GM23338 (cell line): ENCODE data around the gene FBXO15. TPM values are rescaled to one million over a fixed set of nuclear protein-coding genes. Genes with fewer than 3 reads are reported as not detected.

Experiments used
- ATAC-seq: fragments of 200-7000 bp; cut with Tn5 transposase; 3 replicates; pipeline ENCODE4 v1.9.1; 2020
- DNase-seq: peaks from one replicate; pipeline ENCODE4 v3.0.0-alpha.2; 2015; ENCODE audit warnings: low spot score
- H2AFZ ChIP-seq: fragments of 200-600 bp; sonication (generic); 2 replicates; pipeline ENCODE4 v1.8.0; 2016; ENCODE audit warnings: antibody characterized with exemption, mild to moderate bottlenecking, moderate library complexity
- H3F3A ChIP-seq: fragments of 200-600 bp; sonication (generic); replicated peaks from 2 replicates; pipeline ENCODE4 v1.8.0; 2017; ENCODE audit warnings: antibody characterized with exemption, mixed run types, low read depth
- H3K27ac ChIP-seq: fragments of 200-600 bp; sonication (generic); 2 replicates; pipeline ENCODE4 v1.6.1; 2016; ENCODE audit warnings: low read depth
- H3K27me3 ChIP-seq: fragments of 200-600 bp; sonication (generic); 2 replicates; pipeline ENCODE4 v1.8.0; 2016; ENCODE audit warnings: mild to moderate bottlenecking, mixed run types, moderate library complexity; ENCODE audit not compliant: insufficient read depth
- H3K36me3 ChIP-seq: fragments of 200-600 bp; sonication (generic); 2 replicates; pipeline ENCODE4 v1.8.0; 2016; ENCODE audit warnings: mild to moderate bottlenecking; ENCODE audit not compliant: insufficient read depth
- H3K4me1 ChIP-seq: fragments of 200-600 bp; sonication (generic); 2 replicates; pipeline ENCODE4 v1.8.0; 2016; ENCODE audit warnings: mild to moderate bottlenecking, moderate library complexity; ENCODE audit not compliant: insufficient read depth
- H3K4me2 ChIP-seq: fragments of 200-600 bp; sonication (generic); 2 replicates; pipeline ENCODE4 v1.7.1; 2017; ENCODE audit warnings: mixed run types
- H3K4me3 ChIP-seq: fragments of 200-600 bp; sonication (generic); 2 replicates; pipeline ENCODE4 v1.6.1; 2016; ENCODE audit warnings: mixed run types
- H3K79me2 ChIP-seq: fragments of 200-600 bp; sonication (generic); replicated peaks from 2 replicates; pipeline ENCODE4 v1.8.0; 2017; ENCODE audit warnings: mild to moderate bottlenecking; ENCODE audit not compliant: insufficient read depth
- H3K9me2 ChIP-seq: fragments of 200-600 bp; sonication (generic); 2 replicates; pipeline ENCODE4 v1.8.0; 2017; ENCODE audit not compliant: insufficient read depth
- H4K20me1 ChIP-seq: fragments of 200-600 bp; sonication (generic); replicated peaks from 2 replicates; pipeline ENCODE4 v1.8.0; 2017; ENCODE audit warnings: mild to moderate bottlenecking; ENCODE audit not compliant: insufficient read depth
- H3K27ac Mint-ChIP-seq: 2 replicates; pipeline ENCODE4 v1.8.0; 2020; ENCODE audit warnings: inconsistent platforms, mild to moderate bottlenecking, moderate library complexity, mixed read lengths
- H3K27me3 Mint-ChIP-seq: 3 replicates; pipeline ENCODE4 v1.8.0; 2022; ENCODE audit warnings: low read depth, mild to moderate bottlenecking, moderate library complexity, mixed read lengths, inconsistent platforms; ENCODE audit not compliant: insufficient read depth, poor library complexity
- H3K36me3 Mint-ChIP-seq: 3 replicates; pipeline ENCODE4 v1.8.0; 2021; ENCODE audit warnings: low read depth, mild to moderate bottlenecking, inconsistent platforms, moderate library complexity, mixed read lengths
- H3K4me1 Mint-ChIP-seq: 3 replicates; pipeline ENCODE4 v1.8.0; 2020; ENCODE audit warnings: mild to moderate bottlenecking, inconsistent platforms, mixed read lengths
- H3K4me3 Mint-ChIP-seq: 3 replicates; pipeline ENCODE4 v1.8.0; 2021; ENCODE audit warnings: moderate library complexity, mild to moderate bottlenecking, inconsistent platforms, mixed read lengths
- H3K9me3 Mint-ChIP-seq: 3 replicates; pipeline ENCODE4 v1.8.0; 2020; ENCODE audit warnings: moderate library complexity, mild to moderate bottlenecking, inconsistent platforms, mixed read lengths
- CREB1 ChIP-seq: fragments of 250-450 bp; sonication (Bioruptor Pico); IDR thresholded peaks from 2 replicates; pipeline ENCODE4 v1.5.0; 2020; ENCODE audit warnings: low read depth, mild to moderate bottlenecking, moderate library complexity
- ETS1 ChIP-seq: IDR thresholded peaks from 2 replicates; pipeline ENCODE4 v1.6.1; 2016; ENCODE audit warnings: antibody characterized with exemption
- EZH2phosphoT487 ChIP-seq: fragments of 200-600 bp; sonication (generic); IDR thresholded peaks from one replicate; pipeline ENCODE4 v1.8.1; 2018; ENCODE audit warnings: antibody characterized with exemption; ENCODE audit not compliant: unreplicated experiment
- JUNB ChIP-seq: IDR thresholded peaks from one replicate; pipeline ENCODE4 v1.6.1; 2016; ENCODE audit warnings: antibody characterized with exemption; ENCODE audit not compliant: unreplicated experiment
- NANOG ChIP-seq: IDR thresholded peaks from 2 replicates; pipeline ENCODE4 v1.6.1; 2016; ENCODE audit warnings: antibody characterized with exemption, borderline replicate concordance
- POLR2AphosphoS5 ChIP-seq: IDR thresholded peaks from 2 replicates; pipeline ENCODE4 v1.6.1; 2016; ENCODE audit warnings: antibody characterized with exemption, low read depth
- REST ChIP-seq: IDR thresholded peaks from one replicate; pipeline ENCODE4 v1.6.1; 2018; ENCODE audit warnings: antibody characterized with exemption; ENCODE audit not compliant: unreplicated experiment
- STAT1 ChIP-seq: IDR thresholded peaks from one replicate; pipeline ENCODE4 v1.6.1; 2016; ENCODE audit warnings: antibody characterized with exemption; ENCODE audit not compliant: unreplicated experiment
- ZNF114 ChIP-seq: fragments of 250-450 bp; sonication (Bioruptor Pico); IDR thresholded peaks from 2 replicates; pipeline ENCODE4 v1.5.0; 2020; ENCODE audit warnings: mild to moderate bottlenecking, moderate library complexity
- ZNF331 ChIP-seq: fragments of 250-450 bp; sonication (Bioruptor Pico); IDR thresholded peaks from 2 replicates; pipeline ENCODE4 v1.5.0; 2020; ENCODE audit warnings: low read depth, mild to moderate bottlenecking, moderate library complexity
- polyA plus RNA-seq: library from polyadenylated mRNA; unstranded; fragments of >200 nt; fragmentation: Nextera tagmentation; extraction: Ambion mirVana; gene quantifications from 2 replicates; pipeline ENCODE4 v1.2.1, GENCODE V29; 2016
- total RNA-seq: library from RNA; depleted of rRNA; stranded (reverse); fragments of >200 nt; shearing (Covaris generic); gene quantifications from 2 replicates; pipeline ENCODE4 v1.2.3, GENCODE V29; 2014
- TF ChIP-seq, protein P1 (sequence below), 2 experiments: fragments of 200-600 bp in 1 of 2; sonication (generic) in 1 of 2; conservative IDR thresholded peaks; 2 replicates each; pipeline versions ENCODE4 v1.5.1 to v1.6.1; 2016 to 2017; ENCODE audit warnings: antibody characterized with exemption in 2 of 2, low read depth in 2 of 2, mild to moderate bottlenecking in 2 of 2, moderate library complexity in 1 of 2
- TF ChIP-seq, protein P2 (sequence below): fragments of 250-450 bp; sonication (Bioruptor Pico); IDR thresholded peaks from 2 replicates; pipeline ENCODE4 v1.5.0; 2020; ENCODE audit warnings: mild to moderate bottlenecking, moderate library complexity

Gene FBXO15
- total and polyA plus RNA-seq, 2 experiments from 2014 or later = 0.21 to 0.53 TPM

GRCh38 chr18:74113711-74114110 is 33.9 kb downstream of the FBXO15 start:
- Mint-ChIP-seq H3K36me3 (peaks cover 7% of the 10 kb centered on the region; the same call in 2 of the 3 replicates), H3K27me3 (peaks cover 4% of the 10 kb centered on the region), H3K4me1 (peaks cover 31% of the 10 kb centered on the region), H3K4me3 (no peak overlapping the region), H3K9me3 (peaks cover 24% of the 10 kb centered on the region; the same call in 2 of the 3 replicates), H3K27ac (no peak overlapping the region)
- Histone ChIP-seq H3K27ac (no peak overlapping the region), H3K36me3 (peaks cover 6% of the 10 kb centered on the region; the same call in 1 of the 2 replicates), H3K4me3 (no peak overlapping the region), H3K79me2 (no peaks in the 10 kb centered on the region), H3F3A (no peaks in the 10 kb centered on the region), H3K27me3 (no peaks in the 10 kb centered on the region), H4K20me1 (no peaks in the 10 kb centered on the region), H3K4me2 (peak overlapping the region; percentile 3; the same call in 1 of the 2 replicates), H2AFZ (no peak overlapping the region), H3K4me1 (peaks cover 28% of the 10 kb centered on the region), H3K9me2 (no peaks in the 10 kb centered on the region)
- ATAC-seq (no peak), DNase-seq (no peak)
- no peak for TF ChIP-seq JUNB
- TF ChIP-seq ZNF331 (CRISPR knock-in tag) = no peak
- no peak for TF ChIP-seq ZNF114
- no peak for TF ChIP-seq EZH2phosphoT487
- TF ChIP-seq, protein P1, sequence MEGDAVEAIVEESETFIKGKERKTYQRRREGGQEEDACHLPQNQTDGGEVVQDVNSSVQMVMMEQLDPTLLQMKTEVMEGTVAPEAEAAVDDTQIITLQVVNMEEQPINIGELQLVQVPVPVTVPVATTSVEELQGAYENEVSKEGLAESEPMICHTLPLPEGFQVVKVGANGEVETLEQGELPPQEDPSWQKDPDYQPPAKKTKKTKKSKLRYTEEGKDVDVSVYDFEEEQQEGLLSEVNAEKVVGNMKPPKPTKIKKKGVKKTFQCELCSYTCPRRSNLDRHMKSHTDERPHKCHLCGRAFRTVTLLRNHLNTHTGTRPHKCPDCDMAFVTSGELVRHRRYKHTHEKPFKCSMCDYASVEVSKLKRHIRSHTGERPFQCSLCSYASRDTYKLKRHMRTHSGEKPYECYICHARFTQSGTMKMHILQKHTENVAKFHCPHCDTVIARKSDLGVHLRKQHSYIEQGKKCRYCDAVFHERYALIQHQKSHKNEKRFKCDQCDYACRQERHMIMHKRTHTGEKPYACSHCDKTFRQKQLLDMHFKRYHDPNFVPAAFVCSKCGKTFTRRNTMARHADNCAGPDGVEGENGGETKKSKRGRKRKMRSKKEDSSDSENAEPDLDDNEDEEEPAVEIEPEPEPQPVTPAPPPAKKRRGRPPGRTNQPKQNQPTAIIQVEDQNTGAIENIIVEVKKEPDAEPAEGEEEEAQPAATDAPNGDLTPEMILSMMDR (conservative IDR thresholded peaks at IDR 0.05; ENCODE audit: low read depth in 2 of 2) = no peak
- TF ChIP-seq, protein P2, sequence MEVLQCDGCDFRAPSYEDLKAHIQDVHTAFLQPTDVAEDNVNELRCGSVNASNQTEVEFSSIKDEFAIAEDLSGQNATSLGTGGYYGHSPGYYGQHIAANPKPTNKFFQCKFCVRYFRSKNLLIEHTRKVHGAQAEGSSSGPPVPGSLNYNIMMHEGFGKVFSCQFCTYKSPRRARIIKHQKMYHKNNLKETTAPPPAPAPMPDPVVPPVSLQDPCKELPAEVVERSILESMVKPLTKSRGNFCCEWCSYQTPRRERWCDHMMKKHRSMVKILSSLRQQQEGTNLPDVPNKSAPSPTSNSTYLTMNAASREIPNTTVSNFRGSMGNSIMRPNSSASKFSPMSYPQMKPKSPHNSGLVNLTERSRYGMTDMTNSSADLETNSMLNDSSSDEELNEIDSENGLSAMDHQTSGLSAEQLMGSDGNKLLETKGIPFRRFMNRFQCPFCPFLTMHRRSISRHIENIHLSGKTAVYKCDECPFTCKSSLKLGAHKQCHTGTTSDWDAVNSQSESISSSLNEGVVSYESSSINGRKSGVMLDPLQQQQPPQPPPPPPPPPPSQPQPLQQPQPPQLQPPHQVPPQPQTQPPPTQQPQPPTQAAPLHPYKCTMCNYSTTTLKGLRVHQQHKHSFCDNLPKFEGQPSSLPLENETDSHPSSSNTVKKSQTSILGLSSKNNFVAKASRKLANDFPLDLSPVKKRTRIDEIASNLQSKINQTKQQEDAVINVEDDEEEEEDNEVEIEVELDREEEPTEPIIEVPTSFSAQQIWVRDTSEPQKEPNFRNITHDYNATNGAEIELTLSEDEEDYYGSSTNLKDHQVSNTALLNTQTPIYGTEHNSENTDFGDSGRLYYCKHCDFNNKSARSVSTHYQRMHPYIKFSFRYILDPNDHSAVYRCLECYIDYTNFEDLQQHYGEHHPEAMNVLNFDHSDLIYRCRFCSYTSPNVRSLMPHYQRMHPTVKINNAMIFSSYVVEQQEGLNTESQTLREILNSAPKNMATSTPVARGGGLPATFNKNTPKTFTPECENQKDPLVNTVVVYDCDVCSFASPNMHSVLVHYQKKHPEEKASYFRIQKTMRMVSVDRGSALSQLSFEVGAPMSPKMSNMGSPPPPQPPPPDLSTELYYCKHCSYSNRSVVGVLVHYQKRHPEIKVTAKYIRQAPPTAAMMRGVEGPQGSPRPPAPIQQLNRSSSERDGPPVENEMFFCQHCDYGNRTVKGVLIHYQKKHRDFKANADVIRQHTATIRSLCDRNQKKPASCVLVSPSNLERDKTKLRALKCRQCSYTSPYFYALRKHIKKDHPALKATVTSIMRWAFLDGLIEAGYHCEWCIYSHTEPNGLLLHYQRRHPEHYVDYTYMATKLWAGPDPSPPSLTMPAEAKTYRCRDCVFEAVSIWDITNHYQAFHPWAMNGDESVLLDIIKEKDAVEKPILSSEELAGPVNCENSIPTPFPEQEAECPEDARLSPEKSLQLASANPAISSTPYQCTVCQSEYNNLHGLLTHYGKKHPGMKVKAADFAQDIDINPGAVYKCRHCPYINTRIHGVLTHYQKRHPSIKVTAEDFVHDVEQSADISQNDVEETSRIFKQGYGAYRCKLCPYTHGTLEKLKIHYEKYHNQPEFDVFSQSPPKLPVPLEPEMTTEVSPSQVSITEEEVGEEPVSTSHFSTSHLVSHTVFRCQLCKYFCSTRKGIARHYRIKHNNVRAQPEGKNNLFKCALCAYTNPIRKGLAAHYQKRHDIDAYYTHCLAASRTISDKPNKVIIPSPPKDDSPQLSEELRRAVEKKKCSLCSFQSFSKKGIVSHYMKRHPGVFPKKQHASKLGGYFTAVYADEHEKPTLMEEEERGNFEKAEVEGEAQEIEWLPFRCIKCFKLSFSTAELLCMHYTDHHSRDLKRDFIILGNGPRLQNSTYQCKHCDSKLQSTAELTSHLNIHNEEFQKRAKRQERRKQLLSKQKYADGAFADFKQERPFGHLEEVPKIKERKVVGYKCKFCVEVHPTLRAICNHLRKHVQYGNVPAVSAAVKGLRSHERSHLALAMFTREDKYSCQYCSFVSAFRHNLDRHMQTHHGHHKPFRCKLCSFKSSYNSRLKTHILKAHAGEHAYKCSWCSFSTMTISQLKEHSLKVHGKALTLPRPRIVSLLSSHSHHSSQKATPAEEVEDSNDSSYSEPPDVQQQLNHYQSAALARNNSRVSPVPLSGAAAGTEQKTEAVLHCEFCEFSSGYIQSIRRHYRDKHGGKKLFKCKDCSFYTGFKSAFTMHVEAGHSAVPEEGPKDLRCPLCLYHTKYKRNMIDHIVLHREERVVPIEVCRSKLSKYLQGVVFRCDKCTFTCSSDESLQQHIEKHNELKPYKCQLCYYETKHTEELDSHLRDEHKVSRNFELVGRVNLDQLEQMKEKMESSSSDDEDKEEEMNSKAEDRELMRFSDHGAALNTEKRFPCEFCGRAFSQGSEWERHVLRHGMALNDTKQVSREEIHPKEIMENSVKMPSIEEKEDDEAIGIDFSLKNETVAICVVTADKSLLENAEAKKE = no peak
- no peak for TF ChIP-seq ETS1
- TF ChIP-seq CREB1 (CRISPR knock-in tag) = no peak
- TF ChIP-seq NANOG = no peak
- no peak for TF ChIP-seq POLR2AphosphoS5
- no peak for TF ChIP-seq STAT1
- no peak for TF ChIP-seq REST
